Left ventricle myocardium superior (tissue), 1 donor: ENCODE data around the gene IL36B. TPM values are rescaled to one million over a fixed set of nuclear protein-coding genes. Genes with fewer than 3 reads are reported as not detected.

Experiments
- ATAC-seq: fragments of 200-7000 bp; cut with Tn5 transposase; one replicate; pipeline ENCODE4 v1.9.1; 2020; ENCODE audit warnings: mild to moderate bottlenecking, moderate library complexity
- DNase-seq: peaks from one replicate; pipeline ENCODE4 v3.0.0-alpha.2; 2020
- intact Hi-C: fragments of 100-400 bp; cut with micrococcal nuclease; formaldehyde crosslinking; loops from one replicate; pipeline ENCODE4 v1.11.0; 2022
- total RNA-seq: library from RNA; stranded (reverse); fragmentation: NEBNext Ultra II Directional; extraction: Animal tissue kit (Norgen Biotek cat#: 25700); gene quantifications from one replicate; pipeline ENCODE4 v1.2.1, GENCODE V29; 2021
- donor health status: DM: no; HTN: yes; CAD: no; lungs with severe emphysema.

IL36B gene
- total RNA-seq, 1 donor from 2014 or later, result not detected

- intact Hi-C loops, result no loop called here
- ATAC-seq (no peak), DNase-seq (no peak)
These were observed 72.9 kb downstream of the IL36B start for GRCh38 chr2:112979731-112980130.

GRCh38 chr2:112977559-112978056 is 75.1 kb downstream of the IL36B start, which contains the start of gene IL36G:
TSS of gene IL36G (plus strand) at chr2:112978006. CDS start at chr2:112978639, 633 bp downstream.
- DNase-seq (no peak), ATAC-seq (no peak)
- intact Hi-C loops, result no loop called here

Other genes with a start within 250 kb of the IL36B start
- 0.37 TPM for gene IL1B, start 216.1 kb downstream of the IL36B start, total RNA-seq
- not detected for gene IL37, start 141.7 kb downstream of the IL36B start, total RNA-seq
- gene IL36G, start 74.9 kb downstream of the IL36B start, total RNA-seq, result not detected
- not detected for gene IL36A, start 47.4 kb downstream of the IL36B start, total RNA-seq
- gene IL36RN, start 6.3 kb upstream of the IL36B start, total RNA-seq, result not detected
- gene IL1F10, start 15.1 kb upstream of the IL36B start, total RNA-seq, result not detected
- 0.57 TPM for gene IL1RN, start 74.7 kb upstream of the IL36B start, total RNA-seq
- 2.9 TPM for gene PSD4, start 121.1 kb upstream of the IL36B start, total RNA-seq
- 0.30 TPM for gene PAX8, start 226.1 kb upstream of the IL36B start, total RNA-seq